ENCODE measurements around the gene CDS1. TPM values are rescaled to one million over a fixed set of nuclear protein-coding genes. Genes with fewer than 3 reads are reported as not detected.

Gene CDS1
- total RNA-seq, 1 donor from 2014 or later = 12.9 TPM

GRCh38 chr4:84688605-84689004, 105.7 kb downstream of the CDS1 start:
- DNase-seq (ENCODE audit: low read depth) = no peak
- H3K4me3 ChIP-seq (ENCODE audit: low read depth, low read length) = no peak overlapping the region
- TF ChIP-seq CTCF (conservative IDR thresholded peaks at IDR 0.05; ENCODE audit: low read depth, low read length) = no peak

GRCh38 chr4:84689197-84689596, 106.3 kb downstream of the CDS1 start:
- no peak overlapping the region for H3K4me3 ChIP-seq (ENCODE audit: low read depth, low read length)
- no peak for DNase-seq (ENCODE audit: low read depth)
- TF ChIP-seq CTCF (conservative IDR thresholded peaks at IDR 0.05; ENCODE audit: low read depth, low read length) = no peak

GRCh38 chr4:84690481-84690880, 107.6 kb downstream of the CDS1 start:
- TF ChIP-seq CTCF (conservative IDR thresholded peaks at IDR 0.05; ENCODE audit: low read depth, low read length) = no peak
- no peak overlapping the region for H3K4me3 ChIP-seq (ENCODE audit: low read depth, low read length)

GRCh38 chr4:84691170-84691691, 108.3 kb downstream of the CDS1 start:
- no peak overlapping the region for H3K4me3 ChIP-seq (ENCODE audit: low read depth, low read length)
- DNase-seq (ENCODE audit: low read depth) = no peak
- no peak for TF ChIP-seq CTCF (conservative IDR thresholded peaks at IDR 0.05; ENCODE audit: low read depth, low read length)

More at GRCh38 chr4:84690481-84690880, 107.6 kb downstream of the CDS1 start:
- DNase-seq (ENCODE audit: low read depth) = no peak

- DNase-seq (ENCODE audit: low read depth) = no peak
- TF ChIP-seq CTCF (conservative IDR thresholded peaks at IDR 0.05; ENCODE audit: low read depth, low read length) = no peak
- no peak overlapping the region for H3K4me3 ChIP-seq (ENCODE audit: low read depth, low read length)
Observed at GRCh38 chr4:84691800-84692199, 108.9 kb downstream of the CDS1 start.

GRCh38 chr4:84697159-84697558, 114.2 kb downstream of the CDS1 start:
- H3K4me3 ChIP-seq (ENCODE audit: low read depth, low read length) = no peak overlapping the region
- TF ChIP-seq CTCF (conservative IDR thresholded peaks at IDR 0.05; ENCODE audit: low read depth, low read length) = no peak
- no peak for DNase-seq (ENCODE audit: low read depth)

GRCh38 chr4:84697615-84698201, 114.8 kb downstream of the CDS1 start:
- no peak for TF ChIP-seq CTCF (conservative IDR thresholded peaks at IDR 0.05; ENCODE audit: low read depth, low read length)
- DNase-seq (ENCODE audit: low read depth) = no peak
- no peak overlapping the region for H3K4me3 ChIP-seq (ENCODE audit: low read depth, low read length)
